Measurements from ENCODE around the gene C16orf95. TPM values are rescaled to one million over a fixed set of nuclear protein-coding genes. Genes with fewer than 3 reads are reported as not detected.
"Not testable (repeated sequence)": the region's sequence is repeated elsewhere in the genome, so short reads cannot be mapped to it uniquely, and the experiment has no call there.

The C16orf95 gene
- total RNA-seq, 3 donors from 2014 or later, result 2.5 to 4.2 (median 3.0) TPM

- intact Hi-C loops (cut with DNase I, micrococcal nuclease), result no loop called here
- Histone ChIP-seq H3K4me1 (ENCODE audit: low read depth) (peaks cover 11% of the 10 kb centered on the region), H3K4me3 (no peak overlapping the region), H3K9me3 (no peaks in the 10 kb centered on the region), H3K36me3 (ENCODE audit: low read depth) (peaks cover 10% of the 10 kb centered on the region)
- ATAC-seq (no peak), DNase-seq (no peak)
- TF ChIP-seq CTCF (IDR thresholded peaks at IDR 0.05), result no peak
These were observed 27.2 kb upstream of the C16orf95 start for GRCh38 chr16:87344165-87344930.

GRCh38 chr16:87343753-87344050 is 26.5 kb upstream of the C16orf95 start:
- ATAC-seq (no peak), DNase-seq (peak in 1 of 3 donors; percentile 41)
- Histone ChIP-seq H3K9me3 (no peaks in the 10 kb centered on the region), H3K4me1 (ENCODE audit: low read depth) (peaks cover 11% of the 10 kb centered on the region), H3K36me3 (ENCODE audit: low read depth) (peaks cover 10% of the 10 kb centered on the region), H3K4me3 (no peak overlapping the region)
- TF ChIP-seq CTCF (IDR thresholded peaks at IDR 0.05), result no peak
- intact Hi-C loops (cut with DNase I, micrococcal nuclease), result no loop called here

- peak in 1 of 3 donors; percentile 48 for DNase-seq
- H3K36me3 ChIP-seq (ENCODE audit: low read depth), result peaks cover 10% of the 10 kb centered on the region
- H3K9me3 ChIP-seq, result no peaks in the 10 kb centered on the region
- no peak for ATAC-seq
- intact Hi-C loops (cut with DNase I, micrococcal nuclease), result no loop called here
- no peak for TF ChIP-seq CTCF (IDR thresholded peaks at IDR 0.05)
- H3K4me1 ChIP-seq (ENCODE audit: low read depth), result peaks cover 11% of the 10 kb centered on the region
- H3K4me3 ChIP-seq, result no peak overlapping the region
These were observed 26.0 kb upstream of the C16orf95 start for GRCh38 chr16:87342978-87343752.

DNA sequence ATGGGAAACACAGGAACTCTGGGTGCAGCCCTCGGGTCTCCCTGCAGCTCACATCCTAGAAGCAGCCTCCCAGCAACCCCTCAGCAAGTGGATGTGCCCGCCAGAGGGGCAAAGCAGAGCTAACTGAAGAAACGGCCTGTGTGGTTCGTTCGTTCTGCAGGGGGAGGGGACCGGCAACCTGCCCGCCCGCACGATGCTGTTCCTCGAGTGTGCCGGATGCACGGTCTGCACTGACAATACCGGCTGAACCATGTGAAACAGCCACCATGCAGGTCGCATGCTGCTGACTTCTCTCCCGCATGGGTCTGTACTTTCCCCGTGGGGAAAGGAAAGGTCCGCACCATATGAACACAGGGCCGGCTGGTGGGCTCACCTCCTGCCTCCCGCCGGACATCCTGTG is 25.3 kb upstream of the C16orf95 start:
- peaks cover 11% of the 10 kb centered on the region for H3K4me1 ChIP-seq (ENCODE audit: low read depth)
- DNase-seq, result no peak
- H3K9me3 ChIP-seq, result no peaks in the 10 kb centered on the region
- peaks cover 10% of the 10 kb centered on the region for H3K36me3 ChIP-seq (ENCODE audit: low read depth)
- no peak for TF ChIP-seq CTCF (IDR thresholded peaks at IDR 0.05)
- H3K4me3 ChIP-seq, result no peak overlapping the region
- no peak for ATAC-seq
- intact Hi-C loops (cut with DNase I, micrococcal nuclease), result no loop called here

DNA sequence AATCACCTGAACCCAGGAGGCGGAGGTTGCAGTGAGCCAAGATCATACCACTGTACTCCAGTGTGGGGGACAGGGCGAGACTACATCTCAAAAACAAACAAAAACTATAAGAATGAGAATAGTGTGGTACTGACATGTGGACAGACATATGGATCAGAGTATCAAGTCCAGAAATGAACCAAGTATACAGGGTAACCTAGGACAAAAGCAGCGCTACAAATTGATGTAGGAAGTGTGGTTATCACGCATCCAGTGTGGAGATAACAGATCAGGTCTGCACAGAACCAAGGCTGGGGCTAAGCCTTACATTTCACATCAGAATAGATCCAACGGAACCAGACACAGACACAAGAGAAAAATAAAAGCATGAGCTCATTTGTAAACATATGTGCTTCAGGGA is 23.0 kb upstream of the C16orf95 start:
- Histone ChIP-seq H3K36me3 (ENCODE audit: low read depth) (peaks cover 10% of the 10 kb centered on the region), H3K4me1 (ENCODE audit: low read depth) (peaks cover 5% of the 10 kb centered on the region), H3K4me3 (no peak overlapping the region), H3K9me3 (no peaks in the 10 kb centered on the region)
- no peak for ATAC-seq
- TF ChIP-seq CTCF (IDR thresholded peaks at IDR 0.05), result no peak
- intact Hi-C loops (cut with DNase I, micrococcal nuclease), result no loop called here
- DNase-seq, result no peak

DNA sequence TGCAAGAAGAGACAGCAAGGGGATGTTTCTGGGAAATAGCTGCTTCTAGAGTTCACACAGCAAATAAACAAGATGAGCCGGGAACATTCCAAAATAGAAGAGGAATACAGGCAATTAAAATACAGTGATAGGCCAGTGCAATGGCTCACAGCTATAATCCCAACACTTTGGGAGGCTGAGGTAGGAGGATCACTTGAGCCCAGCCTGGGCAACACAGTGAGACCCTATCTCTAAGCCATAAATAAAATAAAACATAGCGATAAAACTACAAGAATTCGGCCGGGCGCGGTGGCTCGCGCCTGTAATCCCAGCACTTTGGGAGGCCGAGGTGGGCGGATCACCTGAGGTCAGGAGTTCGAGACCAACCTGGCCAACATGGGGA is 22.5 kb upstream of the C16orf95 start:
- H3K9me3 ChIP-seq; H3K4me3 ChIP-seq; H3K4me1 ChIP-seq (ENCODE audit: low read depth); DNase-seq; ATAC-seq; intact Hi-C loops (cut with DNase I, micrococcal nuclease): not testable (repeated sequence)
- H3K36me3 ChIP-seq (ENCODE audit: low read depth), result peaks cover 10% of the 10 kb centered on the region
